HG03571 (cell line): ENCODE measurements around the gene HEXA.

Experiments used
- ATAC-seq: cut with Tn5 transposase; IDR thresholded peaks from one replicate; pipeline ENCODE4 v1.9.1; 2021; ENCODE audit not compliant: unreplicated experiment

Gene HEXA

GRCh38 chr15:72323752-72324151, 52.1 kb downstream of the HEXA start:
- ATAC-seq = no peak

GRCh38 chr15:72319985-72320671, 55.7 kb downstream of the HEXA start, which contains the start of gene CELF6:
Gene CELF6, minus strand, starts transcription at chr15:72320157. Its CDS starts 283 bp downstream, at chr15:72319874.
- no peak for ATAC-seq

GRCh38 chr15:72319360-72319984, 56.3 kb downstream of the HEXA start:
- no peak for ATAC-seq

GRCh38 chr15:72318408-72318942, 57.3 kb downstream of the HEXA start:
- ATAC-seq = no peak

- no peak for ATAC-seq
These were observed 60.0 kb downstream of the HEXA start for GRCh38 chr15:72315706-72316370.

GRCh38 chr15:72313881-72314280, 61.9 kb downstream of the HEXA start:
- ATAC-seq = no peak

GRCh38 chr15:72313448-72313840, 62.4 kb downstream of the HEXA start:
- no peak for ATAC-seq

- no peak for ATAC-seq
These were observed 63.0 kb downstream of the HEXA start for GRCh38 chr15:72312605-72313447.

- no peak for ATAC-seq
These were observed 68.8 kb downstream of the HEXA start for GRCh38 chr15:72307026-72307425.

- no peak for ATAC-seq
These were observed 69.5 kb downstream of the HEXA start for GRCh38 chr15:72306211-72306785.

- no peak for ATAC-seq
These were observed 71.2 kb downstream of the HEXA start for GRCh38 chr15:72304596-72304995.

- no peak for ATAC-seq
These were observed 72.9 kb downstream of the HEXA start for GRCh38 chr15:72302955-72303354.
